CD4-positive, alpha-beta memory T cell (primary cell): ENCODE data around the gene EXOC4. TPM values are rescaled to one million over a fixed set of nuclear protein-coding genes. Genes with fewer than 3 reads are reported as not detected.

ENCODE experiments used
- CTCF ChIA-PET: fragments of 350-600 bp; sonication (Branson Sonifier 250); formaldehyde crosslinking; loops from one replicate; lab custom pipeline; 2021; ENCODE audit warnings: inconsistent platforms; ENCODE audit not compliant: partially characterized antibody; lab: Charles Lee
- POLR2A ChIA-PET: fragments of 350-600 bp; sonication (Branson Sonifier 250); formaldehyde crosslinking; loops from one replicate; lab custom pipeline; 2021; ENCODE audit not compliant: partially characterized antibody; lab: Charles Lee
- DNase-seq, 5 donors: peaks; one replicate each; pipeline versions ENCODE4 v3.0.0 to v3.0.0-alpha.2; 2020 to 2022; ENCODE audit warnings: mixed read lengths in 1 of 5
- H3K27ac ChIP-seq: one replicate; pipeline ENCODE4 v1.7.0; 2013; ENCODE audit warnings: low read depth, low read length
- H3K27me3 ChIP-seq: 2 replicates; pipeline ENCODE4 v1.7.0; 2013; ENCODE audit warnings: mild to moderate bottlenecking, low read length, moderate library complexity; ENCODE audit not compliant: insufficient read depth
- H3K36me3 ChIP-seq: 2 replicates; pipeline ENCODE4 v1.7.0; 2013; ENCODE audit warnings: mild to moderate bottlenecking, low read length, moderate library complexity; ENCODE audit not compliant: insufficient read depth
- H3K4me1 ChIP-seq: 2 replicates; pipeline ENCODE4 v1.7.0; 2013; ENCODE audit warnings: mild to moderate bottlenecking, low read length, moderate library complexity; ENCODE audit not compliant: insufficient read depth
- H3K4me3 ChIP-seq, 2 donors: one replicate each; pipeline ENCODE4 v1.7.0; 2013; ENCODE audit warnings: low read length in 2 of 2, mild to moderate bottlenecking in 1 of 2
- H3K9me3 ChIP-seq, 2 donors: one replicate each; pipeline ENCODE4 v1.7.0; 2013; ENCODE audit warnings: low read length in 2 of 2, control low read depth in 1 of 2; ENCODE audit not compliant: control insufficient read depth in 1 of 2
- H3K27ac Mint-ChIP-seq, 7 donors: one replicate each; pipeline ENCODE4 v1.8.0; 2020 to 2021; ENCODE audit warnings: mixed read lengths in 7 of 7, mild to moderate bottlenecking in 6 of 7, inconsistent platforms in 3 of 7, moderate library complexity in 3 of 7
- H3K27me3 Mint-ChIP-seq, 2 donors: one replicate each; pipeline ENCODE4 v1.8.0; 2020 to 2021; ENCODE audit warnings: mixed read lengths in 2 of 2
- H3K36me3 Mint-ChIP-seq, 2 donors: one replicate each; pipeline ENCODE4 v1.8.0; 2020 to 2021; ENCODE audit warnings: mixed read lengths in 2 of 2, inconsistent platforms in 1 of 2, mild to moderate bottlenecking in 1 of 2
- H3K4me1 Mint-ChIP-seq, 4 donors: one replicate each; pipeline ENCODE4 v1.8.0; 2020 to 2021; ENCODE audit warnings: mixed read lengths in 4 of 4, mild to moderate bottlenecking in 1 of 4
- H3K4me3 Mint-ChIP-seq, 8 donors: one replicate each; pipeline ENCODE4 v1.8.0; 2020 to 2021; ENCODE audit warnings: mixed read lengths in 8 of 8, mild to moderate bottlenecking in 7 of 8, moderate library complexity in 6 of 8, inconsistent platforms in 3 of 8
- H3K9me3 Mint-ChIP-seq, 8 donors: one replicate each; pipeline ENCODE4 v1.8.0; 2020 to 2021; ENCODE audit warnings: mixed read lengths in 8 of 8, mild to moderate bottlenecking in 5 of 8, inconsistent platforms in 3 of 8, moderate library complexity in 1 of 8
- intact Hi-C: fragments of 100-400 bp; cut with micrococcal nuclease; formaldehyde crosslinking; loops from one replicate; pipeline ENCODE4 v1.15.1; 2023
- polyA plus RNA-seq, 2 donors: library from polyadenylated mRNA; unstranded; fragments of 300-500 nt; fragmentation: Illumina TruSeq; gene quantifications; one replicate each; pipeline ENCODE4 v1.2.3, GENCODE V29; 2021
- total RNA-seq, 2 experiments: library from RNA; stranded (reverse); gene quantifications; one replicate each; pipeline ENCODE4 v1.2.3, GENCODE V29; 2021

Gene EXOC4
- total and polyA plus RNA-seq, 4 experiments from 2014 or later: 33.8 to 81.2 (median 58.1) TPM

DNA sequence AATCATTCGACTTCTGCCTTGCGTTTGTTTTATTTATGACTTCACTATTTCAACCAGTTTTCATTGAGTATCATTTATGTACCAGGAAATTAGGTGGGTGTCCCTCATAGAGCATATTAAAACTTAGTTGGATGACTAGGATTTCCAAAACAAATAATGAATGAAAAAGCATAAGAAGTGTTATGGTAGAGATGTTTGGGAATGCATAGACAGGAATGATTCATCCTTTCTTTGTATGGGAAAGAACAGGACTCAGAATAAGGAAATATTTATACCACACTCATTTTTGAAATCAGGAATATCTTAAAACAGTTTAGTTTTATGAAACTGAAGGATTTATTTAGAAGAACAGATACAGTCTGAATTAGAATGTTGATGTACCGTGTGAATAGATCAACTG, 315.7 kb downstream of the EXOC4 start:
- DNase-seq: no peak
- no peaks in the 10 kb centered on the region for H3K9me3 ChIP-seq
- no peaks in the 10 kb centered on the region for H3K36me3 ChIP-seq
- peaks cover 0 to 5% (median 0%) of the 10 kb centered on the region in 8 donors for H3K9me3 Mint-ChIP-seq
- POLR2A ChIA-PET: no interaction called here
- no peaks in the 10 kb centered on the region for H3K4me1 ChIP-seq
- no peak overlapping the region for H3K4me3 Mint-ChIP-seq
- H3K4me1 Mint-ChIP-seq: peaks cover 0 to 1% (median 0%) of the 10 kb centered on the region in 4 donors
- H3K27me3 ChIP-seq: no peaks in the 10 kb centered on the region
- intact Hi-C loops: no loop called here
- H3K27ac Mint-ChIP-seq: no peak overlapping the region
- CTCF ChIA-PET: no interaction called here
- H3K36me3 Mint-ChIP-seq: peaks cover 9 to 22% of the 10 kb centered on the region in 2 donors
- no peaks in the 10 kb centered on the region for H3K27me3 Mint-ChIP-seq
- no peak overlapping the region for H3K4me3 ChIP-seq
- no peak overlapping the region for H3K27ac ChIP-seq

DNA sequence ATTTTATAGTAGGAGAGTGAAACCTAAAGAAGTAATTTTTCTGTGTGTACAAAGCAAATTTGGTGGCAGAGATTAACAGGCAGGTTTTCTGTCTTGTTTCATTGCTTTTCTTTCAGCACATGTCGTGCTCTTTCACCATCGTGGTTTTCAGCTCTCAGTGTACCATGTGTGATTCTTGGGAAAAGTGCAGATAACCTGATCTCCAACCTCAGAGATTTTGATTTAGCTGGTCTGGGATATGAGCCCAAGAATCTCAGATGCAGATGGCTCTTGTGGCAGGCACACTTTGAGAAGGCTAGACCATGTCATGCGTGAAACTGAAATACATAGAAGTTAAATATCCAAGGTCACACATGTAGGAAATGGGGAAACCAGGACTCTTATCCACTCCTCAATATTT, 317.4 kb downstream of the EXOC4 start:
- Mint-ChIP-seq H3K9me3 (peaks cover 0 to 2% (median 0%) of the 10 kb centered on the region in 8 donors), H3K36me3 (peaks cover 2 to 9% of the 10 kb centered on the region in 2 donors), H3K4me1 (peaks cover 0 to 1% (median under 1%) of the 10 kb centered on the region in 4 donors), H3K27me3 (no peaks in the 10 kb centered on the region), H3K4me3 (no peak overlapping the region), H3K27ac (no peak overlapping the region)
- Histone ChIP-seq H3K4me1 (no peaks in the 10 kb centered on the region), H3K36me3 (no peaks in the 10 kb centered on the region), H3K27me3 (no peaks in the 10 kb centered on the region), H3K4me3 (no peak overlapping the region), H3K9me3 (no peaks in the 10 kb centered on the region), H3K27ac (no peak overlapping the region)
- ChIA-PET POLR2A (no interaction called here), CTCF (no interaction called here)
- intact Hi-C loops: no loop called here
- no peak for DNase-seq

DNA sequence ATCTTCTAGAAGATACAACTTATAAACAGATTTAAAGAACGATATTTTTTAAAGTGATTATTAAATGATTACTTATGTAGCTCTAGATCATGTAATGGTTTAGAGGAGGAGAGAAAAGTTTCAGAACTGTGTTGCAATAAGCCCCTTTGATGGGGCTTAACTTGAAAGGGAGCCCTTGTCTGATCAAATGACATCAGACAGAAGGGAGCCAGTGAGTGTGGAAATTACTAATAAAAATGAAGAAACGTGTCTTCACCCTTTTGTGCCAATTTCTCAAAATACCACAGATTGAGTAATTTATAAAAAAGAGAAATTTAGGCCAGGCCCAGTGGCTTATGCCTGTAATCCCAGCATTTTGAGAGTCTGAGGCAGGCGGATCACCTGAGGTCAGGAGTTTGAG, 318.2 kb downstream of the EXOC4 start:
- no peaks in the 10 kb centered on the region for H3K27me3 Mint-ChIP-seq
- peaks cover 2 to 3% of the 10 kb centered on the region in 2 donors for H3K36me3 Mint-ChIP-seq
- Histone ChIP-seq H3K4me3 (no peak overlapping the region), H3K27ac (no peak overlapping the region), H3K36me3 (no peaks in the 10 kb centered on the region), H3K9me3 (no peaks in the 10 kb centered on the region), H3K27me3 (no peaks in the 10 kb centered on the region), H3K4me1 (no peaks in the 10 kb centered on the region)
- no peak overlapping the region for H3K4me3 Mint-ChIP-seq
- intact Hi-C loops: no loop called here
- H3K27ac Mint-ChIP-seq: no peak overlapping the region
- POLR2A ChIA-PET: no interaction called here
- DNase-seq: no peak
- H3K4me1 Mint-ChIP-seq: peaks cover 0 to 1% (median under 1%) of the 10 kb centered on the region in 4 donors
- peaks cover 0 to 2% (median 0%) of the 10 kb centered on the region in 8 donors for H3K9me3 Mint-ChIP-seq
- CTCF ChIA-PET: no interaction called here

DNA sequence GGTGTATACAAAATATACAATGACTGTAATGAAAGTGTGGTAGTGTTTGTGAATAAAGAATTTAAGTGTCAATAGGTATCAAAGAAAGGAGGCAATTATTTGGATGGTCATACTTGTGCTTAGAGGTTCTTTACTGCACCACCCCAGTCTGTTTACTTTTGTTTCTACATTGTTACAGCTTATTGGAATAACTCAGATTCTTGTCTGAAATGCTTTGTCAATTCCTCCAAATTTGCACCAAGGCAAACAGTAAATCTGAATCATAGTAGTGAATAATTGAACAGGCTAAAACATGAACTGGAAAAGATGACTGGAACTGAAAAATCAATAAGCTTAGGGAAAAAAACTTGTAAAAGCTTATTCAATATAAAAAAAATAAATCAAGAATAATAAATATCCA, 319.2 kb downstream of the EXOC4 start:
- H3K9me3 ChIP-seq: no peaks in the 10 kb centered on the region
- no peak overlapping the region for H3K27ac ChIP-seq
- ChIA-PET CTCF (interaction anchor here (1.0 kb wide), 1 partner anchor 21 kb away, joined by 4 read pairs; no protein-coding TSS in a partner anchor), POLR2A (no interaction called here)
- intact Hi-C loops: no loop called here
- Mint-ChIP-seq H3K36me3 (peaks cover 0 to 2% of the 10 kb centered on the region in 2 donors), H3K4me3 (no peak overlapping the region), H3K9me3 (peaks cover 0 to 2% (median 0%) of the 10 kb centered on the region in 8 donors), H3K4me1 (peaks cover 0 to 1% (median under 1%) of the 10 kb centered on the region in 4 donors), H3K27ac (no peak overlapping the region), H3K27me3 (no peaks in the 10 kb centered on the region)
- H3K27me3 ChIP-seq: no peaks in the 10 kb centered on the region
- no peaks in the 10 kb centered on the region for H3K4me1 ChIP-seq
- no peaks in the 10 kb centered on the region for H3K36me3 ChIP-seq
- H3K4me3 ChIP-seq: no peak overlapping the region
- DNase-seq: no peak

DNA sequence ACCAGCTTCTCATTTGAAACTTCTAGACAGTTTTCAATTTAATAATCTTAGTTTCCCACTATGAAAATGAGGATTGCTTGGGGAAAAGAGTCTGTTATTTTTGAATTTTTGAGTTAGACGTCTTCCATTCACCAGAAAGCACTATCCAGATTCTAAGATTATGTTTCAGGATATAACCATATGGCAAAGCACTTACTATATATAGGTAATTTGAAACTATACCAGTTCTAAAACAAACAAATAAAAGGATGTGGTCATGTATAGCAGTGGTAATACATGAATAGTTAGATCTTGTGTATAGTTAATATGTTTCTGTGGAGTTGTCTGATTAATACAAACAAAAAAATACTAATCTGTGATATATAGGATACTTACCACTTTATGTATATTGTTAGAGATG, 320.0 kb downstream of the EXOC4 start:
- no peaks in the 10 kb centered on the region for H3K27me3 ChIP-seq
- no peaks in the 10 kb centered on the region for H3K4me1 ChIP-seq
- Mint-ChIP-seq H3K4me3 (no peak overlapping the region), H3K4me1 (peaks cover 0 to 1% (median under 1%) of the 10 kb centered on the region in 4 donors), H3K27ac (no peak overlapping the region), H3K27me3 (no peaks in the 10 kb centered on the region), H3K9me3 (peaks cover 0 to 2% (median 0%) of the 10 kb centered on the region in 8 donors), H3K36me3 (peaks cover 0 to 2% of the 10 kb centered on the region in 2 donors)
- intact Hi-C loops: no loop called here
- POLR2A ChIA-PET: no interaction called here
- H3K36me3 ChIP-seq: no peaks in the 10 kb centered on the region
- H3K4me3 ChIP-seq: no peak overlapping the region
- H3K9me3 ChIP-seq: no peaks in the 10 kb centered on the region
- no peak for DNase-seq
- no peak overlapping the region for H3K27ac ChIP-seq
- CTCF ChIA-PET: interaction anchor here (1.0 kb wide), 1 partner anchor 20 kb away, joined by 4 read pairs; no protein-coding TSS in a partner anchor

DNA sequence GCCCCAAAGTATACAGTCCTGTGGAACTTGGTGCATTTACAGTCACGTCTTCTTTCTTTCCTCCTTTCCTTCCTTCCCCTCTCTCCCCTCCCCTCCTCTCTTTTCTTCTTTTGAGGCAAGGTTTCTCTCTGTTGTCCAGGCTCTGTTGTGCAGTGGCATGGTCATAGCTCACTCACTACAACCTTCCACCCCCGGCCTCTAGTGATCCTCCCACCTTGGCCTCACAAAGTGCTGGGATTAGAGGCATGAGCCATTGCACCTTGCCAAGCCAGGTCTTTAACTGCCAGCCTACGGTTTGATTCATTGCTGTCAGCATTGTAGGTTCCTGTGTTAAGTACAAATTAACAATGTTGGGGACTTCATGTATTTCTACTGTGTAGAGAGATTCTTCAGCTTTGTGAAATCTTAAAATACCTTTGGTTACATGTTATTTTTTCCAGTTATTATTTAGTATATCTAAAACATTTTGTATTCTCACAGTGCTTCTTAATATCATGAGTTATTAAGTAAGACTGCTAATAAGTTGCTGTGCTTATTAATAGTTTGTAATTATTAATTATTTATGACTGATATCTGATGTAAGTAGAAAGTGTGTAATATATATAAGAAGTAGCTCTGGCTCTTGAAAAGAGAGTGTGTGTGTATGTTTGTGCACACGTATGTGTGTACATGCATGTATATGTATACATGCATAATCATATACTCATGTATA, 320.8 kb downstream of the EXOC4 start:
- Histone ChIP-seq H3K36me3 (no peaks in the 10 kb centered on the region), H3K4me1 (no peaks in the 10 kb centered on the region), H3K27ac (no peak overlapping the region), H3K4me3 (no peak overlapping the region), H3K27me3 (no peaks in the 10 kb centered on the region), H3K9me3 (no peaks in the 10 kb centered on the region)
- ChIA-PET CTCF (no interaction called here), POLR2A (no interaction called here)
- no peaks in the 10 kb centered on the region for H3K27me3 Mint-ChIP-seq
- H3K36me3 Mint-ChIP-seq: no peaks in the 10 kb centered on the region
- DNase-seq: no peak
- H3K9me3 Mint-ChIP-seq: no peaks in the 10 kb centered on the region
- no peak overlapping the region for H3K4me3 Mint-ChIP-seq
- no peak overlapping the region for H3K27ac Mint-ChIP-seq
- H3K4me1 Mint-ChIP-seq: peaks cover 0 to 1% (median under 1%) of the 10 kb centered on the region in 4 donors
- intact Hi-C loops: no loop called here

DNA sequence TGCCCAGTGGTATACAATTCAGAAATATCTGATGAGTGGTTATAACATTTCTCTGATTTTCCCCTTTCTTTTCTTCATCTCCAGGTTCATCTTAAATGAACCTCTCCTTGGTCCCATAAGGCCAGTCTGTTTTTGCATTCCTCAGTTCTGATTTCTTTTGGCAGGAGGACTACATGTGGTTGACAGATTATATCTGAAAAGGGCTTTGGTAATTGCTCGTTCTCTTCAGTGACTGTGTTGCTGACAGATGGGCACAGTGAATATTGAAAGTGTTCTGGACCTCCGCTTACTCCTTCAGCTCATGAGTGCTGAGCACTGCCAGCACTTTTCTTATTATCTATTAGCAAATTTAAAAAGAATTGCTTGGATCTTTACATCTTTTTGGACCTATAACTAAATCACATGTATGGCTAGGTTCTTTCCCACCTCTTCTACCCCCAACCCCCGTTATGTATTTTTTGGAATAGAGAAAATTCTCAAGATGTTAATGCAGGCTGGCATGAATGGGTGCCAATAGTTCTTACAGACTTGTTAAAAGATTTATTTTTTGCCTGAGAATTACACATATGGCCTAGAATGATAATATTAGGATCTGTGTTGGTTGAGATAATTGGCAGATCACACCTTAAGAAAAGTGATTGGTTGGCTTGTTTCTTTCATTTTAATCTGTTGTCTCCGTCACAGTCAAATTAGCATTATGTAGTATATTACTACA, 323.0 kb downstream of the EXOC4 start:
- POLR2A ChIA-PET: no interaction called here
- H3K27ac ChIP-seq: no peak overlapping the region
- H3K27me3 Mint-ChIP-seq: no peaks in the 10 kb centered on the region

More for the DNA sequence above, 323.0 kb downstream of the EXOC4 start:
- CTCF ChIA-PET: no interaction called here
- Mint-ChIP-seq H3K4me3 (no peak overlapping the region), H3K27ac (no peak overlapping the region), H3K9me3 (peaks cover 0 to 3% (median 0%) of the 10 kb centered on the region in 8 donors), H3K36me3 (peaks cover 8 to 15% of the 10 kb centered on the region in 2 donors), H3K4me1 (peaks cover 0 to 1% (median under 1%) of the 10 kb centered on the region in 4 donors)
- H3K4me1 ChIP-seq: no peaks in the 10 kb centered on the region
- H3K4me3 ChIP-seq: no peak overlapping the region
- H3K9me3 ChIP-seq: no peaks in the 10 kb centered on the region
- intact Hi-C loops: no loop called here
- no peaks in the 10 kb centered on the region for H3K36me3 ChIP-seq
- H3K27me3 ChIP-seq: no peaks in the 10 kb centered on the region
- DNase-seq: no peak
